ENCODE results near the gene L3MBTL3.
"Not testable (repeated sequence)": the region's sequence is repeated elsewhere in the genome, so short reads cannot be mapped to it uniquely, and the experiment has no call there.

L3MBTL3 gene

DNA sequence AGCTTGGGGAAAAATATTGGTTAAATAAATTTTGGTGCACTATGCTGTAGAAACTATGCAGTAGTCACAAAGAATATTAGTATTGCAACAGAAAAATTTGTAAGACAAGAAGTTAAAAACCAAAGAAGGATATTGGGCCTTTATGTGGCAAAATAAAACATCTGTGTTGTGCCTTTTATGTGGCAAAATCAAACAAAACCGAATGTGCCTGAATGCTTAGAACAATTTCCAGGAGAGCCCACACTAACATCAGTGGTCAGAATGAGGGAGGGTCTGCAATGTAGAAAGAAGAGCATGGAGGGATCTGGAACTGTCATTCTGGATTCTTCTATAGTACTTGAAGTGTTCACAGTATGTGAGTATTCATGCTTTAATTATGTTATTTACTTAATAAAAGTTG is 75.2 kb downstream of the L3MBTL3 start:
- no peak for DNase-seq

DNA sequence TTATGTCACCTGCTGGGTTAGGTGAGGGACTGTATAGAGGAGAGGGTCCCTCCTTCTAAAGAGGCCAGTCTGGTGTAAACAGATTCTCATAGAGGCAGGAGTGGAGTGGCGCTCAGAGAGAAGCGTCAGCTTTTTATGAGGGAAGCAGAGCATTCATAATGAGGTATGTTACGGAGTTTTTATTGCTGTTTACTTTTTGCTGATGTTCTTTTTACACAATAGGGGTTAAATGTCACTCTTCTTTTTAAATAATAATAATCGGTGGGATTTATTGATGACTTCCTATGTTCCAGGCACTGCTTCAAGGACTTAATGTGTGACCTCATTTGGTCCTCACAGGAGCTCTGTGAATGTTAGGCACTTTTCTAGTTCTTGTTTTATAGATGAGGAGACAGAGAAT is 79.9 kb downstream of the L3MBTL3 start:
- DNase-seq: no peak

DNA sequence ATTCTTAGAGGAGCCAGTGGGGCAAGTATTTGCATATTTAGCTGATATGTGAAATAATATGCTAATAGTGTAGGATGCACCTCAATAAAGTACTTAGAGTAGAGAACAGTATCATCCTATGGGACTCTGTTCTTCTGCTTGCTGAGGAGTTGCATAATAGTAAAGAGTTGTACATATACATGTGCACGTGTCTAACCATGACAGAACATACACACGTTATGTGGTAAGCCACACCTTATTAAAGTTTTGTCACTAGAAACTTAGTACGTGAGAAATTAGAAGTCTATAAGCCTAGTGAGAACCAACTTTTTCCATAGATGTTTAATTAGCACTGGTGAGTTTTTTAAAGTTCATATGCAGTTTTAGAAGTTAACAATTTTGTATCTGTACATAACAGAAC is 80.7 kb downstream of the L3MBTL3 start:
- no peak for DNase-seq

DNA sequence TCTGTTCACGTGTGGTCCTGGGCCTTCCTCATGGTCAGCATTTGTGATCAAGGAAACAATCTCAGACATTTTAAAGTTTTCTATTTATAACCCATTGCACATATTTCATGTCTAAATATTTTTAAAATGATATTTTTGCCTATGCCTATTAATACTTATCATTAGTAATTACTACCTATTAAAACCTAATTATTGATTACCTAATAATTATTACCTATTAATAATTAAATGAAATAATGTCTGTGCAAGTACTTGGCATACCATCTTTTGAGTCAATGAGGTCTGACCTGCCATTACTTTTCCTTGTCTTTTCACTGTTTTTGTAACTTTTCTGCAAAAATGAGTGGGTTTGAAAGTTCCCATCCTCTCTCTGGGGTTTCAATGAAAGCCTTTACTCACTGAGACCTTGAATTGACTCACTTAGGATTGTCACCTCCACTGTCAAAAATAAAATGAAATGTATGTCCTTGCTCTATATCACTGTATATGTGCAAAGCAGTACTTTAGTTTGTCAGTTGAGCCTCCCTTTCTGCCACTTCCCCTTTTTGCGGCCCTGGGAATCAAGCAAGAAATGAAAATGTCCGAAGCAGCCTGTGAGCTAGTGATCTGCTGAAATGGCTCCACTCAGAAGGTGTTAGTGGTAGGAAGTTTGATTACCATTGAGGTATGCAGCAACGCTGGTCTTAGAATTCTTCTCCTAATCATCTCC is 87.8 kb downstream of the L3MBTL3 start:
- peak; percentile 22 for DNase-seq

DNA sequence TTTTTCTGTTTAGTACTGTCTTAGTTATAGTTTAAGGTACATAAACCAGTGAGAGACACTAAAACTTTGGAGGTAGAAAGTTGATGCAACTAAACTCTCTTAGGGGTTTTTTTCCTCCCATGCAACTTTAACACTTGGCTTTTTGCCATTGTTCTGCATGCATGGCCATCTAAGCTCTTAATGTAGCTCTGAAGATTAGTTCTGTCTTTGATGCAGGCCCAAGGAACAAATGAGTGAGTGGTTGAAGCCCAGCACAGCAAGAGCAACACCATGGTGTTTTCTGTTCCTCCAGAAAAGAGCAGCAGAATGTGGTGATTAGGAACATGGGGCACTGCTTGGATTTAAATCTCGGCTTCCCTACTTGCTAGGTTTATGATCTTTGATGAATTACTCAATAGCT is 89.3 kb downstream of the L3MBTL3 start:
- no peak for DNase-seq

DNA sequence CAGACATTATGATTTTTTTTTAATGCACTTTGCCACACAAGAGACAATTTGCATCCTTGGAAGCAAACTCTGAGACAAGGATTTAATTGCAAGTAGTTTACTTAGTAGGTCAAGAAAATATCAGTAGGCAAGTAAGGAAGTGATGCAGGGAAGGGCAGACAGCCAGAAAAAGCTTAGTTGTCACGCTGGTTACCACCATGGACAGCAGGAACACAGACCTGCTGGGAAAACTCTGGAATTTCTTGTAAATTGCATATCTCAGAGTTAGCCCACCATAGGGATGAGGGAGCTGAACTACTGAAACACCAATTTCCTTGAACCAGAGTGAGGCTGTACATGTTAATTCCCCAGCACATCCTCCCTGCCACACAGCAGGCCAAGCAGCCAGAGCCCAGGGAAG is 92.7 kb downstream of the L3MBTL3 start:
- DNase-seq: no peak

DNA sequence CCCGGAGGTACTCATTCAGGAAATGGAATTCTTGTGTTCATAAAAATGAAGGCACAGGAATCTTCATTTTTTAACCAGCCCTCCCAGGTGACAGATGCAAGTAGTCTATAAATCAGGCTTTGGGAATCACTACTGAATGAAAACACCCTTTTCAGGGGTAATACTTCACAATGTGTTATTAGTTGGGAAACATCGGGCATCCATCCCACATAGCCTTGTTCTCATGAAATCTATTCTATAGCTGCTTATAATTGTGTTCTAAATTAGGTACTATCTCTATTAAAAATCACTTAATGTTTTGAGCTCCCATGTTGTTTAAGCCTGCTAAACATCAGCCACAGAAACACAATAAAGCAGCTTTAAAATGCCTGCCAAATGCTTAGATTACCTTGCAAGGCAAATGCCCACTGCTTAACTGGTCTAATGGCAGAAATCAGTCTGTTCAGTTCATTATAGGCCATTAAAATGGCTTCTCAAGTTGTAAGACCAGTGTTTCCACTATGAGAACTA is 94.9 kb downstream of the L3MBTL3 start:
- DNase-seq: no peak

DNA sequence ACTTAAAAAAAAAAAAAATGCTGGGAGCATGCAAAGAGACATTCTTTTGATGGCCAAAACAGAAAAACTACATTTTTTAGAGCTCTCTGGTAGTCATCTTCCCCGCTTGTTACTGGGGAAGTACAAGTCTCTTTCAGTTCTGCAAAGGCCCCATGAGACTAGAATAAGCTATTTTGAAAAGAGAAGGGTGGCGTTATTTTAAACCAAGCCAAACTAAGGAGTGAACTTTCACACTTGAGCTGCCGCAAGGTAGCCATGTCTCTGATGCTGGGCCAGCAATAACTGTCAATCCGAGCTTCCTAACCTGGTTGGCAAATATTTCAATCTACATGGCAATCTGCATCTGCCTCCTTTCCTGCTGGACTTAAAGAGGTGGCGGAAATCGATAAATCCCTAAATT is 96.7 kb downstream of the L3MBTL3 start:
- no peak for DNase-seq

DNA sequence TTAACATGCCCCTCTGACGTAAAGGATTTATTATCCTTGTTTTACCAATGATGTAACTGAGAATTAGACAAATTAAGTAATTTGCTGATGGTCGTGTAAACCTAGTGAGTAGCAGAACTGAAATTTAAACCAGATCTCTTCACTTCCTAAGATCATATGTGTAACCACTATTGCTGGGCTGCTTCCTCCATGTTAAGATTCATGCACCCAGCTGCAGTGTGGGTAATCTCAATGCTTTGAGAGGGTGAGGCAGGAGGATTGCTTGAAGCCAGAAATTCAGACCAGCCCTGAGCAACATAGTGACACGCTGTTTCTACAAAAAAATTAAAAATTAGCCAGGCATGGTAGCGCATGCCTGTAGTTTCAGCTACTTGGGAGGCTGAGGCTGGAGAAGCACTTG is 97.9 kb downstream of the L3MBTL3 start:
- no peak for DNase-seq

DNA sequence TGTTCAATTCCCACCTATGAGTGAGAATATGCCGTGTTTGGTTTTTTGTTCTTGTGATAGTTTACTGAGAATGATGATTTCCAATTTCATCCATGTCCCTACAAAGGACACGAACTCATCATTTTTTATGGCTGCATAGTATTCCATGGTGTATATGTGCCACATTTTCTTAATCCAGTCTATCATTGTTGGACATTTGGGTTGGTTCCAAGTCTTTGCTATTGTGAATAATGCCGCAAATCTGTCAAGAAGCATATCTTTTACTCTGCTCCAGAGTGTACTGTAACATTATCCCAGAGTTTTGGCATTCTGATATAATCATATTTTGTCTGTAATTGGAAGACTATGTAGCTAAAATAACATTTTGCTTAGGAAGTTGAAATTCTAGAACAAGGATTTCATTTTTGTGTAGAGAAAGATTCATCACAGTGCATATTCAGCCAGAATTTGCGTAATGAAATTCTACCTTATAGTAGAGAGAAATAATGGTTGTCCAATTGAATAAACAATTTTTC is 98.9 kb downstream of the L3MBTL3 start:
- not testable (repeated sequence) for DNase-seq

DNA sequence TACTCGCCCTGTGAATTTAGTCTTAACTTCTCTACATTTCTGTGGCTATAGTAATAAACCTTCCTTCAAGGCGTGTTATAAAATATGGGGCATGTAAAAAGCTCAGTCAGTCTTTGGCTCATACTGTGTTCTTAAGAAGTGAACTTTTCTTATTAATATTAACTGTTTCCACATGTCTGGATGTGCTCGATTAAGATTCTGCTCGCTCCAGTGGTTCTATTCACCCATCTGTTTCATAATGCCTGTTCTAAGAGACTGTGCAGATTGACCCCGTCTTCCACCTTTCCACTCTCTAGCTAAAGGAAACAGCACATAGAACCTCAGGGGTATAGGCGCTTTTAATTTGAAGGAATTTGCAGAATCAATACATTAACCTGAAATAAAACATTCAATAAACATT is 99.9 kb downstream of the L3MBTL3 start:
- DNase-seq: no peak

DNA sequence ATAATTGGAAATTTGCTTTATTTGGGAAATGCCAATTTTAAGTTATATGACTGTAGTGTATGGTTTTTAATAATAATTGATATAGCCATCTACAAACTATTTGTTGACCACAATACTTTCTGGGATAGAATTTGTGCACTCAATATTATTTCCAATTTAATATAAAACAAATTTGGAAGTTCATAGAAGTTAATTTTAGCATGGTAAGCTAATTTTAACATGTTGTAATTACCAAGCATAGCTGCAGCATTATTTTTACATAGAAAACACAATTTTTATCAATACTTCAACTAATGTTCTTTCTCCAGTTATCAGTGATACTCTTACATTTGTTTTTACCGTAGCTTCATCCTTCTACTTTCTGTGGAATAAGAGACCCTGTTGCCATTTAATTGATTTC is 100.8 kb downstream of the L3MBTL3 start:
- DNase-seq: no peak

DNA sequence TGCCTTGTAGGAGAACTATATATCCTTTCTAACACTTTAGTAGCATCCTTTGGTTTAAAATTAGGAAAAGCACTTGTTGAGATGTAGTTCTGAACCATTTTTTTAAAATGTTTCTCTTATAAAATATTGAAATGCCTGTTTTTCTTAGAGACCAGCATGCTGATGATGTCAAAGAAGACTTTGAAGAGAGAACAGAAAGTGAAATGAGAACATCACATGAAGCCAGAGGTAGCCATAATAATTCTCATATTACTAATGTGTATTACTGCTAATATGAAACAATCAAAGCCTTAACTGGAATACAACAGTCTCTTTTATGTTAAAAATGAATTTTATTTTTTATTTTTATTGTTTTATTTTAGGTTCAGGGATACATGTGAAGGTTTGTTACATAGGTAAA is 102.3 kb downstream of the L3MBTL3 start:
- DNase-seq: no peak

DNA sequence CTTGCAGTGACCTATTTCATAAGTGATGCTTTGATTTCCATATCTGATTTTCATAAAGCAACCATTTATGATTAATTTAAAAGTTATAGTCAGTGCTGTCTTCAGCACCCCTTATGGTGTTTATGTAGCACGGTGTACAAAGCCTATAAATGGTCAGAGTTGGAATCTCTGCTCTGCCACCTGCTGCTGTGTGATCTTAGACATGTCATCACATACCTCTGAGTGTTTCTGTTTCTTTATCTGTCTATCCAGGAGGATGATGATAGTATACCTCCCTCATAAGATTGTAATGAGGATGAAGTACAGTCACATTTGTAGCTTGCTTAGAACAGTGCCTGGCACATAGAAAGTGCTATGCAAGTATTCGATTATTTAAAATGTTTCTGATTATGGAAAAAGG is 103.9 kb downstream of the L3MBTL3 start:
- DNase-seq: no peak

DNA sequence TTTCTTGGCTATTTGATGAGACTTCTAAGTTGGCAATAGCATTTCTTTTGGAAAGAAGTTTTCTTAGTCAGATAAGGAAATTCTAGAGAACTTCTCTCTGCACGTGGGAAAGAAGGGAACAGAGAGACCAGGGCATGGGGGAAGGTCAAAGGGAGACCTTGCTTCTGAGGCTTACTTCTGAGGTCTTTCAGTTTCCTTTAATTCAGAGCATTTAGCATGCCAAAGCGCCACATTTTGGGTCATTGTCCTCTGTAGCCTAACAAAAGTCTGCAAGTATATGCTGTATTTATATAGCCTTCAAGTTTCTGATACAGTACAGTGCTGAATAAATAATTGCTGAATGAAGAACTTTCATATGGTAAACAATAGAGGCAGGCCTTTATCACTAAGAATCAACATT is 108.8 kb downstream of the L3MBTL3 start:
- DNase-seq: no peak

DNA sequence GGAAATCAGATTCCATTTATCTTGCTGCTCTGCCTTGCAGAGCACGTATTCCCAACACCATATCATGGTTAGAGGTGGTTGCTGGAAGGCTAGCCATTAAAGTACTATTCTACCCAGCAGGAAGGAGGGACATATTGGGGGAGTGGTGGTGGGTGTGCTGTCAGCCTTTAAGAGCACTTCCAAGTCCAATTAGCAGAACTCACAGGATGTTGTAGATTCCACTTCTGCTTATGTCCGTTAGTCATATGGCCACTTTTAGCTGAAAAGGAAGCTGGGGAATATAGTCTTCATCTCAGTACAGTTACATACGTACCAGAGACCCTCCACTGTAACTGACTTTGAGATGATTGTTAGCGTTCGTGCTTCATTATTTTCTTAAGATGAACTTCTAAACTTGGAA is 109.9 kb downstream of the L3MBTL3 start:
- no peak for DNase-seq

DNA sequence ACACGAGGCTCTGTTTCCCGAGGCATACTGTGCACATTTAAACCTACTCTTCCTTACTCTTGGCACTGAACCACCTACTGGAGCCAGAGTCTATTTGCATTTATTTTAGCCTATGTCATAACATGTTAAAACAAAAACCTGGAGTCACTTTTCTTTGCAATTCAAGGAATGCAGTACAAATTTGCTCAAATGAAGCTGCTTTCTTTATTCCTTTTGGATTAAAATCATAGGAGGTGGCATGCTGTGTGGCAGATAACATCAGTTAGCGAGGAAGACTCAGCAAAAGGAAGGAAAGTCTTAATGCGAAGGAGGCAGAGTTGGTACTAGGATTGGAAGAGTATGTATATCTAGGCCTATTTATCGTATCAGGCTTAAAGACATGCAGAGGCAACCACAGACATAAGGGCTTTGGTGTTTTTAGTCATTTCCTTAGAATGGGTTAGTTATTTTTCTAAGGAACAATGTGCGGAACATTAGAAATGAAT is 111.4 kb downstream of the L3MBTL3 start:
- no peak for DNase-seq

DNA sequence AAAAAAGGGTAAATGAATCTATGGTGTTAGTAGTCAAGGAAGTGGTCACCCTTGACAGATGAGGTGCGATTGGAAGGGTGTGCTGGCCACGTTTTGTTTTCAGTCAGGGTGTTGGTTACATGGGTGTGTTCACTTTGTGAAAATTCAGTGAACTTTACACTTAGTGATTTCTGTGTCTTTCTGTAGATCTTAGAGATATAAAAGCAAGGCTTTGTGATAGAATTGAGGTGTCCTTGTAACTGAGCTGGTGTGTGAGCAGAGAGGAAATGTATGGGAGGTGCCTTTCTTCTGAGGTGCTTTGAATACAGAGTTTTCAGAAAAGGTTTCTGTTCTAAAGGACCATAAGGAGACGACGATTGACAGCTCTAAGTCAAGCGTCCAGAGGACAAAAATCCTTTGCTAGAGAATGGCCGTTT is 113.9 kb downstream of the L3MBTL3 start:
- no peak for DNase-seq

DNA sequence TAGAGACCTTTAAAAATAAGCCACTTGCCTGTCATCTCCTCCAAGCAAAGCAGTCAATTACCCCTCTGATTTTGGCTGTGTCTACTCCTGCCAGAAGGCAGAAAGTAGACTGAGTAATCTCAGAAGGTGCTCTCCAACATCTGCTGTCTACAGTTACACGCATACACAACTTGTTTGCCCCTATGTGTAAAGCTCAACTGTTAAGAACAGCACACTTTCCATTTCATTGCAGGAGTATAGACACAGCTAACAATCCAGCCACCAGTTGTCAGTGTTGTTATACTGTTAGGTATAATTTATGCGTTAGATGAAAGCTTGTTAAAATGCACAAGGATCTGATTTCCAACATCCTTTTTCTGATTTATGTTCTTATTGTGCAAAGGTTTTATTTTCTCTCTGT is 116.2 kb downstream of the L3MBTL3 start:
- no peak for DNase-seq

DNA sequence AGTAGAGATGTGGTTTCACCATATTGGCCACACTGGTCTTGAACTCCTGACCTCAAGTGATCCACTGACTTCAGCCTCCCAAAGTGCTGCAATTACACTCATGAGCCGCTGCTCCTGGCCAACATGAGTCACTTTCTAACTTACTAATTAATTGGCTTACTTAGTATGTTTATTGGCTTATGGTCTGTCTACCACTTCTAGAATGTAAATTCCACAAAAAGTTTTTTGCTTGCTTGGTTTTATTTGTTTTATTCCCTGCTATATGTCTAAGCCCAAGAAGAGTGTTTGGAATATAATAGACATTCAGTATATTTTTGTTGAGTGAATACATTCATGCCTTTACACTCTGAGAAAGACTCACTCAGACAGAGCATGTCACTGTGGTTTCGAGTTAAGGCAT is 118.4 kb downstream of the L3MBTL3 start:
- DNase-seq: no peak

DNA sequence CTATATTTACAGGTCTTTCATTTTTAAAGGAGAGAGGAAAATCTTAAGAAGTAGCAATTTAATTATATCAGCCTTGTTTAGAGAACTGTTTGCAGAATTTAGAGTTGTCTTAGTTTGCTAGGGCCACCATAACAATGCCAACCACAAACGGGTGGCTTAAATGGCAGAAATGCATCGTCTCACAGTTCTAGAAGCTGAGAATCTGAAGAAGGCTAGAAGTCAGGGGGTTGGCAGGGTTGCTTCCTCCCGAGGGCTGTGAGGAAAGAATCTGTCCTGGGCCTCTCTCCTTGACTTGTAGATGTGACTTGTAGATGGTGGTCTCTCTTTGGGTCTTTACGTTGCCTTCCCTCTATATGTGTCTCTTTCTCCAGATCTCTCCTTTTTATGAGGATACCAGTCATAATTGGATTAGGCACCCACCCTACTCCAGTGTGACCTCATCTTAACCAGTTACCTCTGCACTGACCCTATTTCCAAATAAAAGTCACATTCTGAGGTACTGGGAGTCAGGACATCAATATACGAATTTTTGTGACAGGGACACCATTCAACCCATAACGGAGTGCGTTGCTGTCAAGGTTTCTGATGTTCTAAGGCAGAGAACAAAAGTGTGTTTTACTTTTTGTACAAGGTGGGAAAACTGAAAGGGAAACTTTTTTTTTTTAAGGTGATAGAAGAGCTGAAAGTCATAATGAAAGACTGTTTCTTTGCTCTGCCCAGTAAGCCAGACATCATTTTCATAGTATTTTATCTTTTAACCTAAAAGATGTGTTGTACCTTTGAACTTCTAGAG is 119.9 kb downstream of the L3MBTL3 start:
- DNase-seq: no peak

DNA sequence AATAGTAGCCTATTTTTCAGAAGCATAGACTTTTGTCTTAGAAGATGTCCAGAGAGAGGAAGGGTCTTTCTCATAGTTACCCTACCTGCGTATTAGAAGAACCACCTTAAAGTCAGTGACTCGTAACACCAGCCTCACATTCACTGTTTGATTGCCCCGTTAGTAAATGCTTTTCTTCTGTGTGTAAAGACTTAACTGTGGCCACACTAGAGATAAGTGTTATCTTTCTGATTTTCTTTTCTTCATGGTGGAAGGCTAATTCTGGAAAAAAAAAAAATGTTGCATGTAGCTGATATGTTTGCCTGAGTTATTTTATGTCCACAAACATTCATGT is 120.5 kb downstream of the L3MBTL3 start:
- DNase-seq: no peak

DNA sequence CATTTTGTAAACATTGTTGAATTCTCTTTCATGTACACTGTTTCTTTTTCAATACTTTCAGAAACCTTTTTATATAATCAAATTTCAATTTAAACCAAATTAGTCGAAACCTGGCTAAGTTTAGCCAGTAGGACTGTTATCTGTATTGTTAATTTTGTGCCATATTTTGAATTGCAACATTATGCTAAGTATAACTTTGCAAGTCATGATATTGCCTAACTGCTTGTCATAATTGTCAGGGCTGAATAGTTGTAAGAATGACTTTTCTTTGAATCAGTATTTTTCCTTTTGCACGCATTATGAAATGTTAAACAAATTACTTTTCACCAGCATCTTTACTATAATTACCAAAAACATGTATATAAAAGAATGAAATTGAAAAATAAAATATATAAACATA is 121.7 kb downstream of the L3MBTL3 start:
- DNase-seq: no peak

DNA sequence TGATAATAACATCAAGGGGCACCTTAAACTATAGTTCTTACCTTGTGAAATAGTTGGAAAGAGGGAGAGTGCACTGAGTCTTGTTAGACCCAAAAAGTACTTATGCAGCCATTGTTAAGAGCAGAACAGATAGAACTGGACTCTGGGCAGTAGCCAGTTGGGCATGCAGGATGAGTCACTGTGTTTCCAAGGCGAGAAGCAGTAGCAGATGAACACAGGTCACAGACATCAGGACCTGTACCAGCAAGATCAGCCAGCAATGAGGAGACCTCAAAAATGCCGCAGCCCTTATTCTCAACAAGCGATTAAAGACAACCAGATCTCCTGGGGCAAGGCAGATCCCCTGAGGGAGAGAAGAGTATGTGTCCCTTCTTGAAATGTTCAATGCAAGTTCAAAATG is 125.3 kb downstream of the L3MBTL3 start:
- DNase-seq: no peak

Measured in RPMI8226 (cell line).